HL-60/S4 treated with phorbol 12-myristate 13-acetate at 8.2 ng/mL for 4 days and 3 days (cell line): ENCODE data around the gene PTGER3.
"Not testable (repeated sequence)": the region's sequence is repeated elsewhere in the genome, so short reads cannot be mapped to it uniquely, and the experiment has no call there.

Source experiments
- in situ Hi-C: fragments of 300-500 bp; cut with MboI; formaldehyde crosslinking; loops from 2 replicates; pipeline ENCODE4 v1.15.0; 2022; ENCODE audit warnings: low sequenced_read_pairs

PTGER3 gene

DNA sequence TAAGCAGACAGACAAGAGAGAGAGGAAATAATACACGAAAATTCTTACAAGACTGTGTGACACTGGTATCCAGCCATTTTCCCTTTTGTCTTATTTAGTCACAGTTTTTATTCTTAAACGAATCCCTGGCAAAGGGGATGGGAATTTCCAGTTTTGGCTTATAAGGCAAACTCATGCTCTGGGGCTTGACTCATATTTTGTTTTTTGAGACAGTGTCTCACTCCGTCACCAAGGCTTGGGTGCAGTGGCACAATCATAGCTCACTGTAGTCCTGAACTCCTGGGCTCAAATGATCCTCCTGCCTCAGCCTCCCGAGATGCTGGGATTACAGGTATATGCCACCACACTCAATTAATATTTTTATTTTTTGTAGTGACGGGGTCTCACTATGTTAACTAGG, 31.9 kb downstream of the PTGER3 start:
- in situ Hi-C loops, result no loop called here

DNA sequence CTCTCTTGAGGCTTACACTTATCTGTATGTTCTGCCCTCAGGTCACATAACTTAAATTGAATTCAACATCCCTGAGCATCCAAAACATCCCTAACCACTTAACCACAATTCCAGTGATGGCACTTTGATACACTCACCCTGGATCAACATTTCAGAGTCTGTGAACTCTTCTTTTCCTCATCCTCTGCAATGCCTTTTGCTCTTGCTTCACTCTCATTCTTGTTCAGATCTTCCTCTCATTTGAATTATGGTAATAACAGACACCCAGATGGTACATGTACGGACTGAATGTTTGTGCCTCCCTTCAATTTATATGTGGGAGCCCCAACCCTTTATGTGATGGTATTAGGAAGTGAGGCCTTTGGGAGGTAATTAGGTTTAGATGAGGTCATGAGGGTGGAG, 33.4 kb downstream of the PTGER3 start:
- in situ Hi-C loops, result no loop called here

DNA sequence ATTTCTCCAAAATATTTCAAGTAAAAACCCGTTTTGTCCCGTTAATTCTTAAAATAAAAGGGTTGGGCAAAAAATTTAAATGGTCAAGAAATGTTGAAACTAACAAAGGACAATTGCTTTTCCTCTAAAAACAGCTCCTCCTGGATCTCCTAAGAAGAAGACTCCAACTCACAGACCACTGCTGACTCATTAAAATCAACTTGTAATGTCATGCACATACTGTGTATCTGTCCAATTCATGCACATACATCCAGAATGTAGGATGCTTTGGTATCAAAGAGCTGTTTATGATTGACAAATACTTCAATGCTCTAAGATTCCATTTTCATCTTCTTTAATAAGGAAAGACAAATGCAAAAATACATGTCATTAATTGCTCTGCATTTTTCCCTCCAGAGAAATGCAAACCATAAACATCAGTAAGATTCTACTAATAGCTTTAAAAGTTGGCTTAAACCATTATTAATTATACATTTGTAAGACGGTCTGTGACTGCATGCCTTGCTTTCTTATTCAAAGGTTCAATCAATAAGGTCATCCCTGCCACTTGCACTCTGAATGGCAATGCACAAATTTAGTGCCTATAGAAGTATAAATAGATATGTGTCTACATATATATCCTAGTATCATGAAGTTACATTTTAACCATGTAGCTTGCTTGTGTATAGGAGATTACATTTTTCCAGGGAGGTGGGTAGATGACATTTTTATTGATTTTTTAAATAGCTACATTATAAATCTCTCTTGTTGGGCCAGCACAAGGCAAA, 44.7 kb downstream of the PTGER3 start:
- in situ Hi-C loops, result no loop called here

DNA sequence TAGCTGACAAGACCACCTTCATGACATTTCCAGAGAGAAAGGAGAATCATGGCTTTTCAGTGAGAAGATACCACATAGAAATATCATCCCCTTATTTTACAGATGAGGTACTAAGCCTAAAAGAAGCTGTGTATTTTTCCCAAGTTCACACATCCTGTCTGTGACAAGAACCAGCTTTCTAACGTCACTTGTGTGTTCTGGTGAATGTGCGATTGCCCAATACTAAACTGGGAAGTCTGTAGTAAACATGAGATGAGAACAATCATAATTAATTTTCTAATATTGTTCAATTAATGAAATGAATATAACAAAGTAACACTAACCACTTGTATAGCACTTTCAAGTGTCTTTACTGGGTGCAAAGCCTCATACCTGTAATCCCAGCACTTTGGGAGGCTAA, 46.0 kb downstream of the PTGER3 start:
- in situ Hi-C loops, result no loop called here

DNA sequence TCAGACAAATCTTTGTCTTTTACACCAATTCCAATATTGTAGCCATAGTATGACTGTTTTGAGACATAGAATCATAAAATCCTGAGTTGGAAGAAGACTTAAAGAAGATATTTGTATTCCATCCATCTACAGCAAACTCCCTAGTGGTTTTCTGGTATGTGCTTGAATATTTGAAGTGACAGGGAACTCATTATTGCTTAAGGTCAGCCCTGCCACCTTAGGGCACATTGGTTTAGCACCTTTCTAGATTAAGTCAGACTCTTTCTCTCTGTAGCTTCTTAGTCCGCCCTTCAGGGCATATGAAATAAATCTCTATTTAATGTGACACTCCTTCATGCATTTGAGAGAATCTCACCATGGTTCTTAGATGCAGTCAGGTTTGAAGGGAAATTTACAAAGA, 49.8 kb downstream of the PTGER3 start:
- in situ Hi-C loops, result no loop called here

DNA sequence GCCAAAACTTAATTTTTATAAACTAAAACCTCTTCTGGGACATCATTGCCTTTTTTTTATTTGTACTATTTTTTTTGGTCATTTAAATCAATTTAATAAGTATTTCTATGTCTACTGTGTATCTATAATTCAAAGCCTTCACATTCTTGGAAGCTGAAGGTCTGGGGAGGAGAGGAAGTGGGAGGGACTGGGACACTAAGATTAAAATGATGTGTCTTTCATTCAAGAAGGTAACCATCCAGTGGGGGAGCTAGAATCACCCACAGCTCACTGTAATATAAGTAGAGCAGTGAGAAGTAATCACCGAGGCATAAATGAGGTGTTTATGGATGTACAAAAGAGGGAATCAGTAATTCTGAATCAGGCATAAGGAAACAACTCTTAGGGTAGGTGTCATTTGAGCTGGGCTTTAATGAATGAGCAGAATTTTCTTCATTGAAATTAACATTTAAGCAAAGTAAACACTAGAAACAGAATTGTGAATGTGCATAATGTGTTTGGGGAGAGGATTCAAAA, 52.8 kb downstream of the PTGER3 start:
- in situ Hi-C loops, result no loop called here

DNA sequence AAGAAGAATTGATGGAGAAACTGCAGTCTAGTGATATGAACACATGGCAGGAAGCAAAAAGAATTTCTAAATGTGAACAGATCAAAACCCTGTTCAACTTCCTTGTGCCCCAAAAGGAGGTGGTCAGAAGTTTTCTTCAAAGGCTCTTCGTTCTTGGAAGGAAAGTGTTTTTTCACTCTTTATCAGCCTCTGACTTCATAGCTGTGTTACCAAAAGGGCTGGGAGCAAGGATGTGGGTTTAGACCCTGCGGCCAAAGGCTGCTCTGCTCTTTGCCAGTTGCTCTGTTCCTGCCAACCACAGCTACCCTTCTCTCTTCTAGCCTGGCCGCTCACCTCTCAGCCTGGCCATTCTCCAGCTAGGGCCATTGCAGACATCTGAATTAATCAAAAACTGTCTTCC, 53.8 kb downstream of the PTGER3 start:
- in situ Hi-C loops, result no loop called here

DNA sequence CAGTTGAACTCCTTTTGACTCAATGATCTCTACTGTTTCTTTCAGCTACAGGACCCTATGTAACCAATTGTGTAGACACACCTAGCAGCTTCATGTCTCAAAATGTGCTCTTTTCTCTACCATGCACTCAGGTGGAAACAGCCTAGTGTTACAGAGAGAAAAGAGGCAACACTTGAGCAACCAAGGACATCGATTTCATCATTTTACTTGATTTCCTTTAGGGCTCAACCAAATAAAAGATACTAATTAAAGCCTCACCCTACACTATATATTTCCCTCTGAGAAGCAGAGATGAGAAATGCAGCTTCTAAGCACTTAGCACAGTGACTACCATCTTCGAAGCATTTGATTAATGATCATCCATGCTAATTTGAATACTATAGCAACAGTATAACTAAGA, 55.1 kb downstream of the PTGER3 start:
- in situ Hi-C loops, result no loop called here

DNA sequence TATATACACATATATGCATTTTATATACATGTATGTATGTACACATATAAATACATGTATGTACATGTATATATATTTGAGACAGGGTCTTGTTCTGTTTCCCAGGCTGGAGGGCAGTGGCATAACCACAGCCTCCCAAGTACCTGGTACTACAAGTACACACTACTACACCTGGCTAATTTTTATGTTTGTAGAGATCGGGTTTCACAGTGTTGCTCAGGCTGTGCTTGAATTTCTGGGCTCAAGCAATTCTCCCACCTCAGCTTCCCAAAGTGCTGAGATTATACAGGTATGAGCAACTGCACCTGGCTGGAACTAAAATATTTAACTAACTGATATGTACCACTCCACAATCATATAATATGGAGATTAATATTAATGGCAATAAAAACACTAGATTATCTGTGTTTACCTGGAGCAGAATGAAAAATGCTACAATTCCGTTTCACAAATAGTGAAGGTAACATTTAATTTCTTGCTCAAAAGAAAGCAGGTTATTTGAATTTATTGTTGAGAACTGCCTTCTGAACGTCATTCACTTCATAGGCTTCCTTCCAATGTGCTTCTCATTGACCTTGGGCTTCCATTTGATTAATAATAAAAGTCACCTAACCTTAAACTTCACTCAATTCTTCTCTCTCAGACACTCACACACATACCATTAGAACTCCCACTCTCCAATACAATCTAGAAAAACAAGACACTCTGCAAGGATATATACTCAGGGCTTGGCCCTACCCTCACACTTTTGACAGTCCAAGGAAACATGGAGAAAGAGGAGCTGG, 57.0 kb downstream of the PTGER3 start:
- in situ Hi-C loops, result no loop called here

DNA sequence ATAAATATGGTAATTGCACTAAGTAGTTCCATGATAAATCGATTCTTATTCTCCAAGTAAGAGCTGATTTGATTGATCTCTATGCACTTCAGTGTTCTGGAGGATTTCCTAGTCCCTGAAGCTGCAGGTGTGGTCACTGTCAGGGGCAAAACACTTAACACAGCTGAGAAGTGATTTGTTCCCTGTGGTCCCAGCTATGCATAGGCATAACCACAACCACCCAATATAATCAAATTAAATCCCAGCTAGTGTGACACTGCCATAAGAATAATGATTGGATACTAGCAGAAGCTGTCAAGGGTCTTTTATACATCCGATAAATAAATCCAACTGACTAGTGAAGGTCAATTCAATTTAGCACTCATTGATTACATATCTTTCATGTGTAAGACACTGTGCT, 60.1 kb downstream of the PTGER3 start:
- in situ Hi-C loops, result no loop called here

DNA sequence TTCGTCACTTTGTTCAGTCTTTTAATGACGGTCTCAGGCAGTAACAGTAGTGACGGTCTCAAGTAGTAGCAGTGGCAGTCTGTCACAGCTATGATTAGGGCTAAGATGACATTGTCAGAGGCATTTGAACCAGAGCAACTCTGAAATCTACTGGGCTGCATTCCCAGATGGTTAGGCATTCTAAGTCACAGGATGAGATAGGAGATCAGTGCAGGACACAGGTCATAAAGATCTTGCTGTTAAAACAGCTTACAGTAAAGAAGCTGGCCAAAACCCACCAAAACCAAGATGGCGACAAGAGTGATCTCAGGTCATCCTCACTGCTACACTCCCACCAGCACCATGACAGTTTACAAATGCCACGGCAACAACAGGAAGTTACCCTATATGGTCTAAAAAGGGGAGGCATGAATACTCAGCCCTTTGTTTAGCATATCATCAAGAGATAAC, 61.8 kb downstream of the PTGER3 start:
- in situ Hi-C loops, result not testable (repeated sequence)

DNA sequence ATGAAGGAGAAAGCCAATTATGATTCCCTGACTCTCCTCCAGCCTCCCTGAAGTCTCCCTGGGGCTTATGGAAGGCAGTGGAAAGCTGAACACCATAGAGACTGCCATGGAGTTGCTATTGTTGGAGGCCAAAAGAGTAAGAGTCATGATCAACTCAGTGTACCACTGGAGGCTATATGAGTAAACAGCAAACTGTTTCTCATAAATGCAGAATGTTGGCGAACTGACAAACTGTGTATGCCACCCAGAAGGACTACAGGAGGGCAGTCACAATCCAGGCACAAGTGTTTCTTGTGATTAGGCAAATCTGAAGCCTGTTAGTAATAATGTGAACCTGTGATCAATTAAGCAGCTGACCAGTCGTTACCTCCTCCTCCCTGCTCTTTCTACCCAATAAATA, 62.3 kb downstream of the PTGER3 start:
- in situ Hi-C loops, result not testable (repeated sequence)

DNA sequence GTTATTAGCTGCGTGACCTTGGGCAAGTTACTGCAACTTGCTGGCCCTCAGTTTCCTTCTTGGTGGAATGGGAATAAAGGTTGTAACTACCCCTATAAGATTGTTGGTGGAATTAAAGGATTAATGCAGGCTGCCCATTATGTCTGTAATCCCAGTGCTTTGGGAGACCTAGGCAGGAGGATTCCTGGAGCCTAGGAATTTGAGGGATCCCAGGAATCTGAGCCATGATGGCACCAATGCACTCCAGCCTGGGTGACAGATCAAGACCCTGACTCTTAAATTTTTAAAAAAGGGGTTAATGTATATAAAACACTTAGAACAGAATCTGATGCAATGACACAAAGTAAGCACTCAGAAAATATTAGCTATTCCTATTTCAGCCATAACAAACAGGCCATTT, 67.3 kb downstream of the PTGER3 start:
- in situ Hi-C loops, result no loop called here

DNA sequence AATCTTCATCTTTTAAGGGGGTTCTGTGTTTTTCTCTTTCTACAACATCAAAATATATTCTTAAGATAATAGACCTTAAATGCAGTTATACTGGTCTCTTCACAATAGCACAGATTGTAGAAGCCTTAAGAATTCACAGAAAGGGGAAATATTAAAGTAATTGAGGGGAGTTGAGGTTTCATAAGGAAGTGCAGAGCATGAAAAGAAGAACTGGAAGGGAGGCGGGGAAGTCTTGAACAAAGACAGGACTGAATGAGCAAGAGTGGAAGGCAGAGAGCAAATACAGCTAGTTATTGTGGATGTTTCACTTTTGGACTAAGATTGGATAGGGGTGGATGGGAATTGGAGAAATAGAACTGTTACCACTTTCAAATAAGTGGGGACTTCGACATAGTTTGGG, 67.7 kb downstream of the PTGER3 start:
- in situ Hi-C loops, result no loop called here

DNA sequence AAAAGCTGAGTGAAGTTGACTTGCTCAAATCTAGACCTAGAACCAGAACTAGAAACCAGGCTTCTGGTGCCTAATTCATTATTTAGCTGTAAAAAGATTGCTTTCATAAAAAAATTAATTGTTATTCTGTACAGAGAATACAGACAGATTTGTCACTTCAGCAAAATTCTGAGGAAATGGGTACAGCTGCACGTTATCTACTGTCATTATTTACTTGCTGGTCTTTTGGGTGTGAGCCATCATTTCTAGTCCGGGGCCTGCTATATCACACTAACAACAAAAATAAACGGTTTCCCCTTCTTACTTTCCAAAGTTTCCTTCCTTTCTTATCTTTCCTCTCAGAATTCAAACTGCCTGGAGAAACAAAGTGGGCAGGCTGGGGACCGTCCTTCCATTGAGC, 68.3 kb downstream of the PTGER3 start:
- in situ Hi-C loops, result no loop called here

DNA sequence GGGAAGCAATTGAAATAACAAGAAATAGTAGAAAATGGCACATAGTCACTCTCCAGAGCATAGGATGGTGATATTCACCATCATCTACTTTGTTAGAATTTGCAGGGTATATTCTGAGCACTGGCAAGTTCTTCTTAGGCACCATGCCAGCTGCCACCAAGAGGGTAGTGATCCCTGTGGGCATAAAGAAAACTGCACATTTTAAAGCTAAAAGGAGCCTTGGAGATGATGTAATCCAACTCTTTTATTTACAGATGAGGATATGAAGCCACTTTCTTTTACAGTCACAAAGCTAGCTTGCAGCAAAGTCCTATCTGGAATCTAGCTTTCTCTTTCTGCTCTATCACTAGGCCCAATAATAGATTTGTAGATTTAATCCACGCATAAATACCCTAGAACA, 69.0 kb downstream of the PTGER3 start:
- in situ Hi-C loops, result no loop called here

DNA sequence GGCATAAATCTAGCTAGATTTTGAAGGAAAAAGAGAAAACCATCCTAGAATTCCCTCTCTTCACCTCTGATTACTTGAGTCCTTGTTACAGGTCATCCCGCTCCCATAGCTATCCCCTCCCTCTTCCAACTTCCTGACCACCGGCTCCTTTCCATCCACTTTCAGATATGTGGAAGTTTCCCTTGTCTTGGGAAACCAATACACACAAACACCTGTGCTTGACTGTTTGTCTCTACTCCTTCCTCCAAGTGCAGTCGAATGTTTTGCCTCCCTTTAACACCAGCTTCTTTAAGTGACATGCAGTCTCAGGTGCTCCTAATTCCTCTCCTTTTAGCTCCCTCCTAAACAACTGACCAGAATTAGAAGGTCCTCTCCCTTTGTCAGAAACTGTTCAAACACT, 70.0 kb downstream of the PTGER3 start:
- in situ Hi-C loops, result no loop called here

DNA sequence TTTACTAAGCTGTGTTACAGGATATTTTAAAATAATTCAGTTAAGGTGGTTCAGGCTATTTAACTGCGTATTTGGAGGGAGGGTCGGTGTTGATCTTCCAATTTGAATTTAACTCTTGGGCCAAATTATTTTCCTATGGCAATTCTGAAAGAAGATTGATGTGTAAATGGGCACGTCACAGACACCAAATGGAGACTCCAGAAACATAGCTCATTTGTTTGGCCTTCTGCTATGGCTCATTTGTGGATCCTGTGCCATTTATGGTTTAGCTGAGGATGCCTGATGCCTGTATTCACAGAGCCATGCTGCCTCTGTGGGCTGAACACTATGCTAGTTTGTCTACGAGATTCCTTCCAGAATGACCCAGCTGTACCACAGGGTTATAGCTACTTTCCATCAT, 70.6 kb downstream of the PTGER3 start:
- in situ Hi-C loops, result no loop called here

DNA sequence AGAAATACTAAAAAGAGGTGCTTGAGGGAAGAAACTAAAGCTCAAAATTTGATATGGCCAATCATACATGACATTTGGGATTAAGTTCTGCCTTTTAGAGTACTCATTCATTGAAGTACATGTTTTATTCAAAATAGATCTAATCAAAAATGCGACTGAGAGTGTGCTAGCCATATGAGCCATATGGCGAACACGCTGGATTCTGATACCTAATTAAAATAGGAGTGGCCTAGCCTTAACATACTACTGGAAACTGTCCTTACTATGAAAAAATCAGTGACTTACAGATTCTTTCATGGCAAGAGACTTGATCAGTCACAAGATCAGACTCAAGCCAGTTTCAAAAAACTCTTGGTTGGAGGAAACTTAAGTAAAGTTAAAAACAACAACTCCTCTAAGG, 73.9 kb downstream of the PTGER3 start:
- in situ Hi-C loops, result no loop called here

DNA sequence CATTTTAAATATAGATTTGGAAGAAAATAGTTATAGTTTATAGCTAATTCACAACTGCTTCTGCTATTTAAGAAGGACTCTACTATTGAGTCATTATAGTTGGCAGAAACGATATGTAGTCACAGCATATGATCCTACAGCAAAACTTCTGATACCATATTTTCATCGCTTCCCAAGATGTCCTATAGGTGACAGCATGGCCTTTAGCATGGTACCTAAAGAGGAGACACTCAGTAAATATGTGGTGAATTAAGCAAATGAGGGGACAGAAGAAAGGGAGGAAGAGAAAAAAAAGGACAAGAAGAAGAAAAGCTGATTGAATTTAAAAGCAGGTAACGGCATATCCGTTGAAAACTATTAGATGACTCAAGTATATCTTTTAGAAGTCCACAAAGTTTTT, 77.2 kb downstream of the PTGER3 start:
- in situ Hi-C loops, result no loop called here

DNA sequence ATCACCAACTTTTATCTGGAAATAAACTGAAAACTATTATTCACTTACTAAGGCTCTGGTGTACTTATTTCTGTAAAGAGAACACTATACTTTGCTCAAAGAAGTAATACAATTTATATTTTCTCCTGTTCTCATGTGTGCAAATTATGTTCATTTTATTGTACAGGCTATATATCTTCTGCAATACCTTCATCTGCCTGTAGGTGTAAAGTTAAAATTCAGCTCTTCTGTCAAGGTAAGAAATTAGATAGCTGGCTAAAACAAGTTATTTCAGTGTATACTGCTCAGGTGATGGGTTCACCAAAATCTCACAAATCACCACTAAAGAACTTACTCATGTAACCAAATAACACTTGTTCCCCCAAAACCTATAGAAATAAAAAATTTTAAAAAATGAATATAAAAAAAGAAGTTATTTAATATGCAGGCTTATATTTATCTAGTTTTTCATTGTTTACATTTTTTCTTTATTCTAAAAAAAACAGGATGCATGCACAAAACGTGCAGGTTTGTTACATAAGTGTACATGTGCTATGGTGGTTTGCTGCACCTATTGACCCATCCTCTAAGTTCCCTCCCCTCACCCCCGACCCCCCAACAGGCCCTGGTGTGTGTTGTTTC, 81.5 kb downstream of the PTGER3 start:
- in situ Hi-C loops, result no loop called here

DNA sequence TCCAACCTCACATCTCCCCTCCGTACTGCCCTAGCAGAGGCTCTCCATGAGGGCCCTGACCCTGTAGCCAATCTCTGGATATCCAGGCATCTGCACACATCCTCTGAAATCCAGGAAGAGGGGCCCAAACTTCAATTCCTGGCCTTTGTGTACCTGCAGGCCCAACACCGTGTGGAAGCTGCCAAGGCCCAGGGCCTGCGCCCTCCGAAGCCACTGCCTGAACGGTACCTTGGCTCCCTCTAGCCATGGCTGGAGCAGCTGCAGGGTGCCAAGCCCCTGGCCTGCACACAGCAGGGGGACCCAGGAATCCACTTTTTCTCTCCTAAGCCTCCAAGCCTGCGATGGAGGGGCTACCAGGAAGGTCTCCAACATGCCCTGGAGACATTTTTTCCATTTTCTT, 84.2 kb downstream of the PTGER3 start:
- in situ Hi-C loops, result no loop called here
